Fibroblast of the conjunctiva (primary cell): ENCODE data around the gene KDM2B.

Experiments
- DNase-seq: peaks from one replicate; pipeline ENCODE4 v3.0.0-alpha.2; 2010; ENCODE audit warnings: low read depth

The KDM2B gene

GRCh38 chr12:121580959-121581685, at the start of gene KDM2B:
Gene KDM2B, minus strand, starts transcription at chr12:121581023. Its CDS starts 112 bp downstream, at chr12:121580911.
- DNase-seq = no peak

GRCh38 chr12:121628536-121628935, 47.7 kb upstream of the KDM2B start:
- no peak for DNase-seq

GRCh38 chr12:121628037-121628436, 47.2 kb upstream of the KDM2B start:
- no peak for DNase-seq

- DNase-seq = peak; percentile 34
Observed at GRCh38 chr12:121626853-121627640, 46.2 kb upstream of the KDM2B start.

- DNase-seq = peak; percentile 92
Observed at GRCh38 chr12:121626087-121626852, 45.4 kb upstream of the KDM2B start, which contains the start of gene ORAI1. Gene ORAI1, plus strand, starts transcription at chr12:121626530.

GRCh38 chr12:121620333-121620891, 39.6 kb upstream of the KDM2B start:
- DNase-seq = no peak

GRCh38 chr12:121618659-121619233, 37.9 kb upstream of the KDM2B start:
- DNase-seq = no peak

GRCh38 chr12:121614872-121615467, 34.1 kb upstream of the KDM2B start:
- DNase-seq = no peak

- DNase-seq = no peak
Observed at GRCh38 chr12:121613462-121613861, 32.6 kb upstream of the KDM2B start.

GRCh38 chr12:121611306-121611705, 30.5 kb upstream of the KDM2B start:
- no peak for DNase-seq

GRCh38 chr12:121610239-121611149, 29.7 kb upstream of the KDM2B start:
- no peak for DNase-seq

- no peak for DNase-seq
Observed at GRCh38 chr12:121608301-121608700, 27.5 kb upstream of the KDM2B start.

GRCh38 chr12:121603581-121603980, 22.8 kb upstream of the KDM2B start:
- DNase-seq = no peak

- no peak for DNase-seq
Observed at GRCh38 chr12:121602766-121603165, 21.9 kb upstream of the KDM2B start.

GRCh38 chr12:121600702-121601336, 20.0 kb upstream of the KDM2B start:
- no peak for DNase-seq

GRCh38 chr12:121596526-121596925, 15.7 kb upstream of the KDM2B start:
- DNase-seq = no peak

GRCh38 chr12:121595520-121595919, 14.7 kb upstream of the KDM2B start:
- DNase-seq = no peak

GRCh38 chr12:121592320-121592719, 11.5 kb upstream of the KDM2B start:
- DNase-seq = no peak

- no peak for DNase-seq
Observed at GRCh38 chr12:121590476-121591143, 9.8 kb upstream of the KDM2B start.
